GM18861 (cell line): ENCODE measurements around the gene NLGN1.

Experiments
- ATAC-seq: cut with Tn5 transposase; IDR thresholded peaks from one replicate; pipeline ENCODE4 v1.9.1; 2021; ENCODE audit not compliant: unreplicated experiment

The NLGN1 gene

DNA sequence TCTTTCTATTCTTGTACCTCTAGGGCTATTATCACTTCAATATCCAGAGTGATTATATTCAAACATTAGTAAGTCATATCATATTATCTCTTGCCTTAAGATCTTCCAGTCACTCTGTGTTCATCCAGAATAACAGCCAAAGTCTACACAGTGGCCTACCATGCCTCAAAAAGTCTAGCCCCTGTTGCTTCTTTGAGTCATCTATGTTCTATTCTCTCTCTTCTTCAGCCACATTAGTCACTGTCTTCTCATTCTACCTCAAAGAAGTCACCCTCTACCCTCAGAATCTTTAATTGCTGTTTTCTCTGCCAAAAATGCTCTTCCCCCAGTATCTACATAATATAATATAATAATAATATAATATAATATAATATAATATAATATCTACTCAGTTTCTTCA, 356.0 kb downstream of the NLGN1 start:
- ATAC-seq: no peak

DNA sequence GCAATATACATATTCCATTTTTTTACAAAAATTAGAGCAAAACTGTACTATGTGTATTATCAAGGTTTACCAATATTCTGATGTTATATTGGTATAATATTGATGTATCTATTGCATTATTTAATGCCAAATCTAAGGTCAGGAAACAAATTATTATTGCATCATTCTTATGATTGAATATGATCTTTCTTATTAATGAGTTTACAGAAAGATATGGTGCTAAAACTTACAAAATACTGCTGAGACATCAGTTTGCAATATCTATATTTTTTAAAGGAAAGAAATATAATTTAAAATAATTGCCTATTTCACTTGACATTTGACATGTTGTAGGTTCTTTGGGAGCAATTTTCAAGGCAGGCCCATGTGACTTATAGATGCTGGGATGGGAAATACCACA, 357.6 kb downstream of the NLGN1 start:
- no peak for ATAC-seq

DNA sequence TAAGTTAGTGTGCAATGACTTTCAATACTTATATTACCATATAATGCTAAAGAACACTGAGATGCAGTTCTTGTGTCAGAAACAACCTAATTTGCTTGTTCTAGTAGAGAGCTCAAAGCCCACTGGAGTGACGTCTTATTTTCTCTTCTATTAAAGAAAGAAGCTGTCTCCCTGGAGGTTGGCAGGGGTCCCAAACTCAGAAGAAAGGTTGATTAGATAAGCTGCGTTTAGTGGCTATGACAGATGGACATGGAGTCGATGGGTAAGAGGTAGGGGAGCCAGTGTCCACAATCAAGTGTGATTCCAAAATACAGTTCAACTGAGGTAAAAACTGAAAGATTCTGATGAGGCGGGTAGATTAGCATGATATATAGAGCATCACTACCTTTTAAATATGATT, 363.6 kb downstream of the NLGN1 start:
- ATAC-seq: no peak

DNA sequence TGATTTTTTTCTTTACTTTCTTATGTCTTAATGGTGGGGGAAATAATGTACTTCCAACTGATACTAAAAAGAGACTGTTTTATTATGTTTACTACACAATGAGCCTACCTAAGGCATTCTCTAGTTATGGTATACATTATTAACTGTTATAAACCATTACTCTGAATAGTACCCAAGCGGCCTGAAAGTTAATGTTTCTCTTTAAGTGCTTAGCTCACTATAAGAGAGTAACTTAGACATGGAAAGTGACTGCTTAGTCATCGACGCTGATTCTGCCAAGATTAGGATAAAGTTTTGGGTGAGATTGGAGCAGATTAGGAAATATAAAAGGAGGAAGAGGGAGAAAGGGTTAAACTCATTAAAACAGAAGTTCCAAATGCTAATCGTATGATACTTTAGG, 365.0 kb downstream of the NLGN1 start:
- ATAC-seq: no peak

DNA sequence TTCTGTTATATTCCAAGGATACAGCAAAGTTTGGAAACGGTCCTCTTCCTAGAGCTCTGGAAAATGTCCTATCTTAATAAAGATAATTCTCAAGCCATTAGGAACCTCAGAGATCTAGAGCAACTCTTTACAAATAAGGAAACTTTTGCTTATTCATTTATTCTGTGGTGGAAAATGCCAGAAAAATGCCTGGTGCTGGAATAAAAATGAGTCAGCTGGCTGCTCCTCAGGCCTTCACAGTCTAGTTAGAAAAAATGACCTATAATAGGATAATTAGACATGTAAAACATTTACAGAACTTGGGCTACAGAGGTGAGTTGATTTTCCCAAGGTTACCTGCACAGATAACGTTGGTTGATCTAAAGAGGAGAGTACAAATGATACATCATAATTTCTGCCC, 372.5 kb downstream of the NLGN1 start:
- ATAC-seq: no peak

DNA sequence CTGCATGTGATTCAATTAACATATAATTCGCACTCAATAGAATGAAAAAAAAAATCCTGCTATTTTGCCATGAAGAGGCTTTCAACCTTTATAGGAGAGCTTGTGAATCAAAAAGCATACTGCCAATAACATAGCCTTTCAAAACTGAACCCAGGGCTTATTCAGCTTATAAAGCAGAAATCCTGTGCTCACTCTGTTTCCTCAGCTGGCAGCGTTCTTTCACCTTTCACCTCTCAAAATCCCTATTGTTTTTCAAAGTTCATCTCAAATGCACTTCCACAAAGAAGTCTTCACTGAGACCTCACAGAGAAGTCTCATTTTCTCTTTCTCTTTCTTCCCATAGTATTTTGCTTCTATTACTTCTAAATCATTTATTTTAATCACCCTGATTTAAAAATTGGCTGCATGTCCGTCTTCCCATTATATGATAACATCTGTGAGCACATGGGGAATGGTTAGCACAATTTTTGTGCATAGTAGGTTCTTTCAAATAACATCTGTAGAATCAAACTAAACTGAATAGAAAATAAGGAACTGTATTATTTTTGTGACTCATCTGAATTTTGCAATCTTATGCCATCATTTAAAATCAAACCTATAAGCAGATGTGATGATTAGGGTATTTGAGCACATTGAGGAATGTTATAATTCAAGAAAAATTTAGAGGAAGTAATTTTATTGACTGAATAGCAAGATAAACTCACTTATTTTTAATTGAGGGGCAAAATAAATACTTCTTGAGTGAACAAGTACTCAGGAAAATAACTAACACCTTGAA, 373.4 kb downstream of the NLGN1 start:
- no peak for ATAC-seq

DNA sequence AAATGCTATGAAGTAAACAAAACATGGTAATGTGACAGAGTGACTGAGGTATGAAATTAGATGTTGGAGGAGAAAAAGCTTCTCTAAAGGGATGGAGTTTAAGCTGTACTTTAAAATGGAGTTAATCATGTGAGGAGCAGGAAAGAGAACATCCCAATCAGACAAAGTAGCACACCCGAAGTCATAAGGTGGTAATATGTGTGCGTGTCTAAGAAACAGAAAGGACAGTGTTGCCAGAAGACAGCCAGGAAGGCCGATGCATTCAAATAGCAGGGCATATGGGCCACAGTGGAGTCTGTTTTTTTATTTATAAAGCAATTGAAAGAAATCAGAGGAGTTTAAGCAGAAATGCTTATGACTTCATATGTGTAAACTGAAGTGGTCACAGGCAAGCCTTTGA, 376.3 kb downstream of the NLGN1 start:
- ATAC-seq: no peak

DNA sequence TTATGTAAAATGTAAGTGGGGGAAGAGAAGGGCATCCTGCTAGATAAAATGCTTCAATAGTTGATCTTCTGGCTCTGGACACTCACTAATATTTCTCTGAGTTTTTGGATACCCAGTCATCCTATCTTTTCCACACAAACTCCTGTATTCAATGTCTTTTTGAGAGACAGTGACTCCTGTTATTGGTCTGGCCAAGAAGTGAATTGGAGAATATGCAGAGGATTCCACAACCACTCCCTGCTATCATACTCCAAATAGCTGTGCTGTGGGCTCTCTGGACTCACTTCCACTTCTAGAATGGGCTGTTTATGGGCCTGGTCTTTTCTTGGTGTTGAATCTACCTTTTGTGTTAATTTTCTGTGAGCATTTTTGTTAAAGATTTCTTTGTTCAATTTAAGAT, 376.8 kb downstream of the NLGN1 start:
- ATAC-seq: no peak

DNA sequence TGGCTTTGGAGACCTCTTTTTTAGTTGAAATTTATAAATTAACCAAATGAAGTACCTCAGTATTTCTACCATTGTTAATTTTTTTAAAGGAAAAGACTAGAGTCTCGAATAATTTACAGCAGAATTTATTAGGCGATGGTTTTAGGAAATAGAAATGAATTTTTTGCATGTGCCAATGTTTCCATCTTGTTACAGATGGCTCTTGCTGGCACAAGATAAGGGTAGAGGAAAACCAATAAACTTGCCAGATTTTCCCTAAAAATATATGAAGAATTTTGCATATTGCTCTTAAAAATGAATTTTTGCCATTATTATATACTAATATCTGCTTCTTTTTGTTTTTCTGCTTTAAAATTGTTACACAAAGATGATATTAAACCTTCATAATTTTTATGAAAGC, 380.7 kb downstream of the NLGN1 start:
- ATAC-seq: no peak

DNA sequence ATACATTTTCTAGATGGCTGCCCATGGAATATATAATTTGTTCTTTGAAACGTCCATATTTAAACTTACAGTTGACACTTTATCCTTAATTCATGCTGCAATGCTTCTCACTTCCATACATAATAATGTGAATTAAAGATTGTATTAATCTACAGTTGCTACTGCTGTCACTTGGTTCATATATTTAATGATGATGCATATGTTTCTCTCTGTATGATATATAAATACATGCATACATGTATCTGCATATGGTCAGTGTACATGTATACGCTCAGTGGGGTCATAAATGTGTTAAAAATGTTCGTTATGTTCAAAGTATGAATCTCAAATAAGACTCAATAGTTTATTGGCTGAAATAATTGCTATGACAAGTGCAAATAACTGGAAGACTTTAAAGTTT, 382.5 kb downstream of the NLGN1 start:
- no peak for ATAC-seq

DNA sequence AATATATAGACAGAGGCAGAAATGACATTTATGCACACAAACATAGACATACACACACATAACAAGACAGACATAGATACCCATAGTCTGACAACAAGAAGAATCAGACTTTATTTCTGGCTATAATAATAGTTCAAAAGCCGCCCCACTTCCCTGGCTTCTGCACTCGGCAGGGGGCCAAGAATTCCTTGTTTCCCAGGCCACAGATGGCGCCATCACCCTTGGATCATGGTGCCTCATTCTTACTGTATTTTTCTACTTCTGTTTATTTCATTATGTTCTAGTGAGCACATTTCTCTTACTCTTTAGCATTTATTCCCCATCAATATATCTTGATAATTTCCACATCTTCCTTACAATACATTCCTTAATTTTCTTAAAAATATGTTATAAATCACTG, 387.5 kb downstream of the NLGN1 start:
- no peak for ATAC-seq

DNA sequence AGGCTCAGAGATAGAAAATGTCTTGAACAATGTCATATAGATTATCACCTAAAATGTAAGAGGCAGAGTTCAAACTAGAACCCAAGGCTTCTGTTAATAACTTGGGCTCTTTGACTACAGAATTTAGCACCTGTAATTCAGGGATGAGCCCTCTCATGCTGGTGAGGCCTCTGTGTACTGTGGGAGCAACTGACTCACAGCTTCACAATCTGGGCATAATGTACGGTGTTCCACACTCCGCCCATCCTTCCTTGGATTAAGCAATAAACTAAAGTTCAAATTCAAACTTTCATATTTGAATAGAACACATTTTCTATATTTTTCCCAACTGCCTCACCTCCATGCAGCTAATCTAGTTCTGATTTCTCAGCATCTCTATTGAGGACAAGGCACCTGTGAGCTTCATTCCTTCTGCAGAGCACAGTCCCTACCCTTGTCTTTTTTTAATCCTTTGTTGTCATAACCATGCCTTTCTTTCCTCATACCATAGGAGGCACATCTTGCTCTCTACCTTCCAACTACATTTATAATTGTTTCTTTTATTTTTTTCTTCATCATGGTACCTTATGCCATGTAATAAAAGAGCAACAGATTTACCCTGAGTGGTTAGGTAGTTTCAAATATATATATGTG, 392.1 kb downstream of the NLGN1 start:
- no peak for ATAC-seq

DNA sequence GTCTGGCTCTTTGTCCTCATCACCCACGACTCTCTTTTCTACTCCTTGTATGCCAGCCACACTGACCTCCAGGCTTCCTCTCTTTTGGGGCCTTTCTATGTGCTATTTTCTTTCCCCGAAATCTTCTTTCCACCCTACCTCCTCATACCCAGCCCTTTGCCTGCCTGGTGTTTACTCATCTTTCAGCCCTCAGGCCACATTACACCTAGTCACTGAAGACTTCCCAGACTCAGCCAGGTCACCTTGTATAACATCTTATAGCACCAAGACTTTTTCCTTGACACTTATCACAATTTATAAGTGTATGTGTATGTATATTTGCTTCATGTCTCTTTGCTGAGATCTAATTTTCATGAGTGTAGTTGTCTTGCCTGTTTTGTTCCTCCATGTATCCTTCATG, 396.4 kb downstream of the NLGN1 start:
- no peak for ATAC-seq

DNA sequence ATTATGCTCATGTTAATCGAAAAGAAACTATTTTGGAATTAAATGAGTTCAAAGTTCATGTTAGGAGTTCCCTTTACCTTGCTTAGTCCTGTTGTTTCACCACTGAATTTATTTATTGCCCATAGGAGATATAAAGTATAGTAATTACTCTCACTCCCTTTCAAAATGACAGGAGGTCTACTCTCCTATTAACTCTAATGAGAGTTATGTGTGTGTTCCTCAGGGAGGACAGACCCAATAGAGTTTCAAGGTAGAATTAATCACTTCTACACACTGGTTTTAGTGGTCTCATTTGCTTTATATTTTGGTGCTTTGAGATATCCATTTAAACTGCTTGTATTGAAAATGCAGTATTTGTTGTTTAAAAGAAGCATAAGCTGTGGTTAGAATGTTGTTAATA, 398.9 kb downstream of the NLGN1 start:
- ATAC-seq: no peak

DNA sequence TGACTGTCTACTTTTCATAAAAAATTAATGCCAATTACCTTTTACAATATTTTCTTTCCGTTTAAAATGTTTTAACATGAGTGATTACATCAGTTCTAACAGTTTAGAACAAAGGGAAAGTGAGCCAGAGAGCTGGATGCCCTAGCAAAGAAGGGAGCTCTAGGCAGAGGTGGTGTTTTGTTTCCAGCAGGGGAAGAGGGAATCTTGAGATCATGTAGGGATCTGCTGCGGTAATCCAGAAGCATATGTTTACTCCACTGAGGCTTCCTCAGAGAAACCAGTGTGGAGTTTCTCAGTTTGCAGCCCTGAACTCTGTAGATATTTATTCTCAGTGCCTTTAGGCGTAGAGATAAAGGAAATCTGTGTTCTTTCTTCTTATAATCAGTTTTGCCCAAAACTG, 399.3 kb downstream of the NLGN1 start:
- no peak for ATAC-seq

DNA sequence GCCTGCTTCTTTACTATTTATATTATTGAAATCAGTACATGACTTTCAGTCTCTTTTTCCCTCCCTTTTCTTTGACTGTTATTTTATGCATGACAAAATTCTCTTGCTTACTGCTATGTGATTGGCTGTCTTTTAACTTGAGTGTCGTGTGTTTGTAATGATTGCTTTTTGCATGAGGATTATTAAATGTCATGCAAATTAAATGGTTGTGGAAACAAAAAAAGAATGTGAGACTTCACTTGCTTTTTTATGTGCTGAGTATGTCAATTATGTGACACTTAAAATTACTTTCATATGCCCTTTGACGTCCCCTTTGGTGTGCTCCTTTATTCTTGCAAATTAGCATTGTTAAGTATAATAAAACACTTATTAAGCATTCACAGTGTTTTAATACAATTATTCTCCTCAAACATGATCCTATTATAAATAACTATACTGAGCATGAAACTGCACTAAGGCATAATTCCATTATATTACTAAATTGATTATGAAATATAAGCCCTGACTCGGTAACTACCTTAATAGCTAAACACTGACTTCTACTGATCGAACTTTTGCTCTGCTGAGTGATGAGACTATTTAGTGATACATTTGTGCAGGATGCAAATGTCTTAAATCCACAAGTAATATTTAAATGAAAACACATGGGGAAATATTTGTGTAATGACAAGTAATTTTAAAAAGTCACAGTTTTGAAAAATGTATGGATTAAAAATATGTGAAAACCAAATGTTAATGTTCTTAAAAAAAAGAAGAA, 401.7 kb downstream of the NLGN1 start:
- ATAC-seq: no peak

DNA sequence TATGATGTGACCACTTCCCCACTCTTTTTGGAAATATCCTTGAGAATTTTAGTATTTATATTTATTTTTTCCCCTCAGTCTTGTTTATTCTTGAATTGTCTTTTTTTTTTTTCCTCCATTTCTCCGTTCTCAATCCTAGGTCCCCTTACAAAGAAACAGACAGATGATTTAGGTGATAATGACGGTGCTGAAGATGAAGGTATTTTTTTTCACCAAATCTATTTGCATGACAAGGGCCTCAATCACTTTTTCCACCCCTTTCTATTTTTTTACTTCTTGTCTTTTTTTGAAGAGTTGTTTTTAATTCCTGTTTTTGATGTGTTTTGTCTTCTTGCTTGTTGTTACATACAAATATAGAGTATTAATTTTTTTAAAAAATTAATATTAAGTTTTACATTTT, 402.6 kb downstream of the NLGN1 start:
- no peak for ATAC-seq

DNA sequence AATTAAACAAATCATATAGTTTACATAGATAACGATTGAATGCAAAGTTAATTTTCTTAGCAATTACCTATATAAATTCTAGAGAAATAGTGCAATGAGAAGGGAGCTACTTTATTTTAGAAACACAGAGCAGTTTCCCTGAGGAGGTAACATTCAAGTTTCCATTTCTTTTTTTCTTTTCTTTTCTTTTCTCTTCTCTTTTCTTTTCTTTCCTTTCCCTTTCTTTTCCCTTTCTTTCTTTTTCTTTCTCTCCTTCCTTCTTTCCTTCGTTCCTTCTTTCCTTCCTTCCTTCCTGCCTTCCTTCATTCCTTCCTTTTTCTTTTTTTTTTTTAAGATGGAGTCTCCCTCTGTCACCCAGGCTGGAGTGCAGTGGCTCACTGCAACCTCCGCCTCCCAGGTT, 417.3 kb downstream of the NLGN1 start:
- no peak for ATAC-seq

DNA sequence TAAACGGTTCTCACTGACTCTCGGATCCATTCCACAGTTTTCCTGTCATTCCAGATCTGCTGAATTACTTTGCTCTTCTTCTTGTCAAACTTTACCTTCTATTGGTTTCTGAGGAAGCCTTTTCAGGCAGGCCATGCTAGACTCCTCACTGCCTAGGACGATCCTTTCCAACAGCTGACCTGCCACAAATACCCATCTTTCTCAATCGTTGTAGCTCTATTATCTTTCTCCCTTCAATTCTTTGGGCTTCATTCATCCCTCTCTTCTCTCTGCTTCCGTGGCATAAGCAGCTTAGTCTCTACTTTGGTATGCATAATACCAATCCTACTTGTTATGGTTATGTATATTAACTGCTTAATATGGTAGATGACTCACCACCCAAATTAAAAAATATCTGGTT, 421.8 kb downstream of the NLGN1 start:
- no peak for ATAC-seq

DNA sequence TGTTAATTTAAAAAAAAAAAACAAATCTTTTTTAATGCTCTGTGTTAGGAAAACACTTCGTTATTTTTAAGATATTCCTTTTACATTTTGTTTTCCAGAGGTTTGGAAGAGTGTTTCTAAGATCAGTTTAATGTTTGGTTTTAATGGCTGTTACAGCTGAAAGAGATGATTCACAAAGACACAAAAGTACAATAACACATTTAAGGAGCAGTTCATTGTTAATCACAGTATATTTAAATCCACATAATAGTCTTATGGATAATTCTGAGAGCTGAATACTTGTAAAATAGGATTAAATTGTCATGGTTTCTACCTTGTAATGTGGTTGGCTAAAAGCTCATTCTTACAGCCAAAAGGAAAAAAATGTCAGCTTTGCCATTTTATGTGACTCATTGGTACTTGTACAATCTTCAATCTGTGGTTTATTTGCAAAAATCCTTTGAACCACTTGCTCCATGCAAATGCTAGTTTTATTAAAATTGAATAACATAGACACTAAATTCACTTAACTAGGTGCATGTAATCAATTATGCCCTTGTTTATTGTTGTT, 426.4 kb downstream of the NLGN1 start:
- ATAC-seq: no peak

DNA sequence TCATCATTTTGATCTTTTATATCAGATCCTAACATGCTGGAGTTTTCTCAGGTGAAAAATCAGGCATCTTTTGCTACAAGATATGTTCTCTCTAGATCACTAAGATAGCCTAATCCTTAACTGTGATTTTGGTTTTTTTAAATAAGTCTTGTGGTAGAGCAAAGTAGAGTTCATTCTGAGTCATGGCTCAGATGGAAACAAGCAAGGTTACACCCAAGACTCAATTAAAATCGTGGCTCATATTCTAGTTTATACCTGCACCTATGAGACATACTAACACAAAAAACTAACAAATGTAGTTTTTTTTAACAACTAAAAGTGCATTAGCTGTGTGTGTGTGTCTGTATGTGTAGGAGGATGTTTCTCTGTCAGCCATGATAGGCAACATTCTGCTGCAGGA, 428.2 kb downstream of the NLGN1 start:
- ATAC-seq: no peak

DNA sequence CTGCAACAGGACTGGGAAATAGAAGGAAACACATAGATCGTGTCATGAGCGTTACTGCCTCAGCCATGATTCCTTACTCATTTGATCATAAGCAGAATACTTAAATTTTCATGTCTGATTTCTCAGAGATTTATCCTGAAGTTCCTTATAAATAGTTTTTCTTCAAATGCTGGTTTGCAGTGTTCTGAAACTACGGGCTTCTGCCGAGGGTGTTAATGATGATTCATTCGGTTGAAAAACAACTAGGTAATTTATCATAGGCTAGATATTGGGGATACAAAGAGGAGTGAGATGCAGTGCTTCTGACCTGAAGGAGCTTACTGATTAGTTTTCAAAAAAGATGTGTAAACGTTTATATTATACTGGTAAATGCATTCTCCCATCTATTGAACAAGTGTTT, 428.9 kb downstream of the NLGN1 start:
- no peak for ATAC-seq
